Neural progenitor cell (in vitro differentiated cells): ENCODE measurements around the gene MATN1.

Experiments used
- CTCF ChIP-seq: fragments of 200-600 bp; sonication (generic); IDR thresholded peaks from 2 replicates; pipeline ENCODE4 v1.5.1; 2017; ENCODE audit warnings: antibody characterized with exemption, mild to moderate bottlenecking
- EZH2 ChIP-seq: fragments of 200-600 bp; sonication (generic); IDR thresholded peaks from 2 replicates; pipeline ENCODE4 v1.6.1; 2017; ENCODE audit warnings: antibody characterized with exemption, mild to moderate bottlenecking, moderate library complexity
- EZH2phosphoT487 ChIP-seq: fragments of 200-600 bp; sonication (generic); IDR thresholded peaks from 2 replicates; pipeline ENCODE4 v1.6.1; 2017; ENCODE audit warnings: antibody characterized with exemption

DNA sequence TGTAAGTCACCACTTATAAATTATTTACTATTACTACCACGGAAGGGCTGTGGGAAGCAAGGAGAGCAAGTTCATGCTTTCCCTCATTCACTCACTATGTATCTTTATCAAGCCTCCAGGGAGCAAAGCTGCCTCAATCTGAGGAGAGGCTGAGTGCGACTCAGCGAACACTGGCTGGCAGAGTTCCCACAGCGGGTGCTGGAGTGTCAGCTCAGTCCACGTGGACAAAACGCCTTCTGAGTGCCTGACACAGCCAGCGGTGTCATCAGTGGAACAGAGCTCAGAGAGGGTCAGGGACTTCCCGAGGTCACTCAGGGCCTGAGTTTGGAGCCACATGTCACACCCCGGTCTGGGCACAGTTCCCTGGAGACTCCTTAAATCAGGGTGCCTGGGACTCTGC, 16.9 kb downstream of the MATN1 start:
- TF ChIP-seq CTCF (no peak), EZH2 (no peak), EZH2phosphoT487 (no peak)
